GM13976 (cell line): Measurements from ENCODE around the gene KRT36.

ENCODE experiments used
- DNase-seq: peaks from one replicate; pipeline ENCODE4 v3.0.0; 2012; ENCODE audit warnings: low spot score
- CTCF ChIP-seq: IDR thresholded peaks from 2 replicates; pipeline ENCODE4 v1.5.1; 2012; ENCODE audit warnings: borderline replicate concordance, mild to moderate bottlenecking; ENCODE audit not compliant: insufficient read depth; ENCODE audit errors: extremely low read depth, missing control alignments, control extremely low read depth
- in situ Hi-C: fragments of 300-500 bp; cut with MboI; formaldehyde crosslinking; loops from one replicate; pipeline ENCODE4 v1.12.0; 2022; ENCODE audit warnings: low sequenced_read_pairs, mixed read lengths, inconsistent platforms; ENCODE audit not compliant: unreplicated experiment

The KRT36 gene

DNA sequence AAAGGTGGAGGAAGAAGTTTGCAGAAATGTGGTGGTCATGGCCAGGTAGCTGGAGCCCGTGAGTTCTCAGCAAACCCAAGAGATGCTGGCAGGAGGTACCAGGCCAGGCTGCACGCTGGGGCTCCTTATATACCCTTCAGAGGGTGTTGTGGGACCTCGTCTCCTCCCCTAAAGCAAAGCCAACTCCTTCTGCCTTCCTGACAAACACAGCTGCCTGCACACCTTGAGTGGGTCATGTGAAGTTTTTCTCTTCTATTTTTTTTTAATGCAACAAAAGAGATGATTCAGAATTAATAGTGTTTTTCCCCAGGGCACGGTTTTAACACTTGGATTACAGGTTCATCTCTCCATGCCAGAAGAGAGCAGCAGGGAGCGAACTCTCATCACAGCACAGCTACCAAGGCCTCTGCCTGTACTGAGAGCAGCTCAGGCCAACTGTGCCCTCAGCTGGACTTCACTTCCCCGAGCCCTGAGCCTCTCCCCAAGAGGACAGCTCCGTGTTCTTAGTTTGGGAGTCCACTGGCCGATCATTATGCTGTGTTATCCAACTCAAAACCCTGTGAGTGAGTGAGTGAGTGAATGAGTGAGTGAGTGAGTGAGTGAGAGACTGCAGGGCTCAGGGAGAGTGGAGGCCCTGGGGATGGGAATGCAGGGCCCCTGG is 29.2 kb upstream of the KRT36 start, which contains the start of gene KRT15:
KRT15 (minus strand) TSS at position 102 of the 661 bp plus-strand sequence; CDS start at position 39, 63 bp downstream.
- DNase-seq, result no peak
- no peak for TF ChIP-seq CTCF
- in situ Hi-C loops, result no loop called here

GRCh38 chr17:41518031-41518430 is 28.3 kb upstream of the KRT36 start:
- in situ Hi-C loops, result no loop called here
- TF ChIP-seq CTCF, result no peak
- no peak for DNase-seq

- in situ Hi-C loops, result no loop called here
- no peak for DNase-seq
- no peak for TF ChIP-seq CTCF
Observed at GRCh38 chr17:41516830-41517283, 27.1 kb upstream of the KRT36 start.

DNA sequence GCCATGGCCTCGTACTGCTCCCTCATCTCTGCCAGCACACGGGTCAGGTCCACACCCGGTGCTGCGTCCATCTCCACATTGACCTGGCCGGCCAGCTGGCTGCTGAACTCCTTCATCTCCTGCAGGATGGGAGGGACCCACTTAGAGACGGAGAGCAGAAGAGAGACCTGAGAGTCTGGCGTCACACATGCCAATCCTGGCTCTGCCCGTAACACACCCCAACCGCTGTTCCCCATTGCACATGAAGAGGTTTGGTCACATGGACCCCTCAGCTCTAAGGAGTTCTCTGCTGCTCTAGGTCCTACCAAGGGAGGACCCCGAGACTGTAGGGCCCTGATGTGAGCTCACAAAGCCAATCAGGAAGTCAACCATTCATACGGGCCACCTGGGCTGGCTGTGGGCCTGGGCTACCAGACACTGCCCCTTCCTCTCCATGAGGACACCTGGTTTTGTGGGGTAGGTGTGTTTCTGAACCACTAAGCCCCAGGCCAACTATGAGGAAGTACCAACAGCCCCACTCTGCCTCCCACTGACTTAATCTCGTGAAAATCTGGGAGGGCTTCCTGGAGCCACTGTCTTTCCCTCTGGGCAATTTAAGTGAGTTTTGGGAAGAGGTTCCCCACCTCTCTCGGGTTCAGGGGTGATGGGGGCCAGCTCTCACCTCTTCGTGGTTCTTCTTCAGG is 26.6 kb upstream of the KRT36 start:
- in situ Hi-C loops, result no loop called here
- TF ChIP-seq CTCF, result no peak
- DNase-seq, result no peak

DNA sequence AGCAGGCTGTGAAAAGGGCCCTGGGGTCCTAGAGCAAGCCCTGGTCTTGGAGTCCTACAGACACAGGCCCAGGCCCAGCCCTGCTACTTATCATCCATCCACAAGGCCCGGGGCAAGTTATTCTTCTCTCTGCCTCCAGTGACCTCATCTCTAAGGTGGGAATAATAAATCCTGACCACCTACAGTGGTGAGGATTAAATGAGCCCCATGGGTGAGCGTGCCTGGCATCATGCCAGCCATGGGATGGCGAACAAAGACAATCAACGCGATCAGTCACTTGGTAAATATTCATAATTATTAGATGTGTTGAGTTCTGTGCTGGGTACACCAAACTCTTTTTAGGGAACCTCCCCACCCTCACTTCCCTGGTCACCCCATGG is 23.4 kb upstream of the KRT36 start:
- in situ Hi-C loops, result no loop called here
- TF ChIP-seq CTCF, result no peak
- no peak for DNase-seq

- TF ChIP-seq CTCF, result no peak
- no peak for DNase-seq
- in situ Hi-C loops, result no loop called here
Observed at GRCh38 chr17:41512546-41513167, 22.9 kb upstream of the KRT36 start.
